Tibial nerve (tissue), 4 donors: ENCODE measurements around the gene RIN1. TPM values are rescaled to one million over a fixed set of nuclear protein-coding genes. Genes with fewer than 3 reads are reported as not detected.

ENCODE experiments used
- DNase-seq, 2 donors: peaks; one replicate each; pipeline ENCODE4 v3.0.0-alpha.2; 2019; ENCODE audit warnings: low spot score in 2 of 2
- H3K27ac ChIP-seq, 4 donors: fragments of 200-600 bp; sonication (generic) in 3 of 4; one replicate each; pipeline ENCODE4 v1.5.1; 2017 to 2019; ENCODE audit warnings: mild to moderate bottlenecking in 1 of 4
- H3K27me3 ChIP-seq, 2 donors: fragments of 200-600 bp; sonication (generic) in 1 of 2; one replicate each; pipeline versions ENCODE4 v1.5.1 to v1.6.0; 2017 to 2019
- H3K36me3 ChIP-seq, 3 donors: fragments of 200-600 bp; sonication (generic); one replicate each; pipeline ENCODE4 v1.5.1; 2018 to 2019
- H3K4me1 ChIP-seq, 4 donors: fragments of 200-600 bp; sonication (generic) in 3 of 4; one replicate each; pipeline ENCODE4 v1.5.1; 2017 to 2019
- H3K4me3 ChIP-seq, 4 donors: fragments of 200-600 bp; sonication (generic) in 3 of 4; one replicate each; pipeline ENCODE4 v1.5.1; 2017 to 2019; ENCODE audit warnings: mild to moderate bottlenecking in 1 of 4, moderate library complexity in 1 of 4
- H3K9me3 ChIP-seq, 4 donors: fragments of 200-600 bp; sonication (generic) in 3 of 4; one replicate each; pipeline ENCODE4 v1.5.1; 2017 to 2019
- CTCF ChIP-seq, 5 experiments: fragments of 200-600 bp in 3 of 5; fragments of 450-650 bp in 2 of 5; sonication (generic) in 3 of 5; IDR thresholded peaks; one replicate each; pipeline ENCODE4 v1.5.1; 2016 to 2019; ENCODE audit warnings: antibody characterized with exemption in 5 of 5, mild to moderate bottlenecking in 3 of 5, moderate library complexity in 2 of 5
- EP300 ChIP-seq, 2 donors: sonication (generic); formaldehyde crosslinking; IDR thresholded peaks; one replicate each; pipeline ENCODE4 v1.6.1; 2017; ENCODE audit warnings: antibody characterized with exemption in 2 of 2, mild to moderate bottlenecking in 1 of 2
- POLR2A ChIP-seq, 2 donors: fragments of 450-650 bp; IDR thresholded peaks; one replicate each; pipeline ENCODE4 v1.6.1; 2017; ENCODE audit warnings: antibody characterized with exemption in 2 of 2, mild to moderate bottlenecking in 2 of 2, moderate library complexity in 2 of 2
- whole genome bisulfite sequencing, 2 donors: methylation state at CpG; one replicate each; pipeline ENCODE4 v1.1.5; 2018; 5-methylcytosine and 5-hydroxymethylcytosine counted together
- total RNA-seq, 4 donors: library from RNA; depleted of rRNA; stranded (reverse); fragments of >200 nt; gene quantifications; one replicate each; pipeline ENCODE4 v1.1.0, GENCODE V29; 2016

RIN1 gene
- total RNA-seq, 4 donors from 2014 or later: 2.4 to 14.1 (median 4.1) TPM

- Histone ChIP-seq H3K27me3 (peaks cover 0 to 37% of the 10 kb centered on the region in 2 donors), H3K4me3 (no peak overlapping the region), H3K9me3 (no peaks in the 10 kb centered on the region), H3K4me1 (peaks cover 0 to 24% (median 12%) of the 10 kb centered on the region in 4 donors), H3K27ac (no peak overlapping the region), H3K36me3 (no peaks in the 10 kb centered on the region)
- 80 to 83% methylated on average over 20 to 23 of the region's 30 CpGs for WGBS, 2 donors
- no peak for DNase-seq
- TF ChIP-seq POLR2A (IDR thresholded peaks at IDR 0.05): no peak
- no peak for TF ChIP-seq EP300 (IDR thresholded peaks at IDR 0.05)
- TF ChIP-seq CTCF (IDR thresholded peaks at IDR 0.05): no peak
Measured at GRCh38 chr11:66293777-66294625, 42.2 kb downstream of the RIN1 start.

GRCh38 chr11:66293352-66293751 lies 42.9 kb downstream of the RIN1 start:
- peaks cover 0 to 24% (median 12%) of the 10 kb centered on the region in 4 donors for H3K4me1 ChIP-seq
- no peak overlapping the region for H3K27ac ChIP-seq
- 70 to 77% methylated on average over 4 of the region's 4 CpGs for WGBS, 2 donors
- peaks cover 0 to 37% of the 10 kb centered on the region in 2 donors for H3K27me3 ChIP-seq
- H3K9me3 ChIP-seq: no peaks in the 10 kb centered on the region
- no peak for DNase-seq
- TF ChIP-seq CTCF (IDR thresholded peaks at IDR 0.05) (no peak), EP300 (IDR thresholded peaks at IDR 0.05) (no peak), POLR2A (IDR thresholded peaks at IDR 0.05) (no peak)
- H3K4me3 ChIP-seq: no peak overlapping the region
- no peaks in the 10 kb centered on the region for H3K36me3 ChIP-seq

- Histone ChIP-seq H3K9me3 (no peaks in the 10 kb centered on the region), H3K4me1 (peaks cover 0 to 30% (median 18%) of the 10 kb centered on the region in 4 donors), H3K27me3 (peaks cover 0 to 37% of the 10 kb centered on the region in 2 donors), H3K4me3 (no peak overlapping the region), H3K36me3 (no peaks in the 10 kb centered on the region), H3K27ac (no peak overlapping the region)
- WGBS, 2 donors: 61 to 66% methylated on average over 14 to 16 of the region's 17 CpGs
- DNase-seq: no peak
- TF ChIP-seq EP300 (IDR thresholded peaks at IDR 0.05): no peak
- TF ChIP-seq POLR2A (IDR thresholded peaks at IDR 0.05): no peak
- no peak for TF ChIP-seq CTCF (IDR thresholded peaks at IDR 0.05)
Measured at GRCh38 chr11:66292543-66293332, 43.5 kb downstream of the RIN1 start.

- H3K9me3 ChIP-seq: no peaks in the 10 kb centered on the region
- WGBS, 2 donors: 4 to 5% methylated on average over 8 of the region's 95 CpGs
- peak within 1 kb of the TSS in 2 of 4 donors; percentile 29 to 51 for H3K4me3 ChIP-seq
Measured at GRCh38 chr11:66291706-66292542, 44.3 kb downstream of the RIN1 start, which contains the start of gene TMEM151A. Gene TMEM151A (plus strand): TSS chr11:66291894. CDS start chr11:66292014, 120 bp downstream.

More at GRCh38 chr11:66291706-66292542, 44.3 kb downstream of the RIN1 start, which contains the start of gene TMEM151A:
- DNase-seq: no peak
- Histone ChIP-seq H3K36me3 (no peaks in the 10 kb centered on the region), H3K4me1 (peaks cover 0 to 38% (median 25%) of the 10 kb centered on the region in 4 donors), H3K27me3 (peaks cover 0 to 37% of the 10 kb centered on the region in 2 donors), H3K27ac (no peak within 1 kb of the TSS)
- TF ChIP-seq EP300 (IDR thresholded peaks at IDR 0.05): no peak
- no peak for TF ChIP-seq POLR2A (IDR thresholded peaks at IDR 0.05)
- no peak for TF ChIP-seq CTCF (IDR thresholded peaks at IDR 0.05)
